HEK293 (cell line): ENCODE results near the gene SAG.
A peak's percentile ranks its signal among the peaks of the same experiment; 100 is the strongest.
"Not testable (repeated sequence)": the region's sequence is repeated elsewhere in the genome, so short reads cannot be mapped to it uniquely, and the experiment has no call there.

Experiments
- CTCF ChIA-PET: fragments of 350-600 bp; formaldehyde crosslinking; extraction: SDS; loops from one replicate; lab custom pipeline; 2021; ENCODE audit warnings: antibody characterized with exemption; lab: Yijun Ruan, JAX
- POLR2A ChIA-PET: fragments of 300-600 bp; formaldehyde crosslinking; extraction: SDS; loops from one replicate; lab custom pipeline; 2020; ENCODE audit warnings: antibody characterized with exemption, inconsistent platforms; lab: Yijun Ruan, JAX
- H3K27ac ChIP-seq: fragments of 200-500 bp; sonication (Bioruptor generic); 2 replicates; pipeline ENCODE4 v1.5.1; 2014; ENCODE audit warnings: low read depth, low read length, control low read depth, inconsistent platforms; ENCODE audit errors: extremely low read depth
- H3K36me3 ChIP-seq, 2 experiments: fragments of 200-500 bp in 1 of 2; sonication (Bioruptor generic) in 1 of 2; 1 replicate in 1 of 2; 2 replicates in 1 of 2; pipeline ENCODE4 v1.5.1; 2014 to 2017; ENCODE audit warnings: inconsistent platforms in 2 of 2, low read length in 2 of 2; ENCODE audit not compliant: control insufficient read depth in 2 of 2, insufficient read depth in 1 of 2
- H3K4me1 ChIP-seq: fragments of 200-500 bp; sonication (Bioruptor generic); 2 replicates; pipeline ENCODE4 v1.5.1; 2014; ENCODE audit warnings: mild to moderate bottlenecking, low read length, inconsistent platforms; ENCODE audit not compliant: control insufficient read depth, insufficient read depth
- H3K4me3 ChIP-seq: 2 replicates; pipeline ENCODE4 v1.5.1; 2011; ENCODE audit warnings: low read depth, mild to moderate bottlenecking, control low read depth, low read length, moderate library complexity
- H3K9me3 ChIP-seq: fragments of 200-500 bp; sonication (Bioruptor generic); 2 replicates; pipeline ENCODE4 v1.5.1; 2014; ENCODE audit warnings: low read depth, low read length, inconsistent platforms; ENCODE audit not compliant: control insufficient read depth, insufficient read depth
- KLF1 ChIP-seq: fragments of 450-650 bp; formaldehyde crosslinking; IDR thresholded peaks from 2 replicates; pipeline ENCODE4 v1.5.1; 2016; ENCODE audit warnings: missing biosample characterization, missing genetic modification characterization
- MEIS1 ChIP-seq: sonication (generic); formaldehyde crosslinking; IDR thresholded peaks from 2 replicates; pipeline ENCODE4 v1.8.1; 2022; ENCODE audit warnings: missing genetic modification reagents, mild to moderate bottlenecking, borderline replicate concordance
- REPIN1 ChIP-seq: fragments of 450-650 bp; formaldehyde crosslinking; IDR thresholded peaks from 2 replicates; pipeline ENCODE4 v1.5.1; 2017; ENCODE audit warnings: missing biosample characterization, missing genetic modification characterization, low read depth
- WT1 ChIP-seq: fragments of 450-650 bp; formaldehyde crosslinking; IDR thresholded peaks from 2 replicates; pipeline ENCODE4 v1.5.1; 2016; ENCODE audit warnings: missing biosample characterization, missing genetic modification characterization
- ZBTB48 ChIP-seq: fragments of 450-650 bp; formaldehyde crosslinking; IDR thresholded peaks from 2 replicates; pipeline ENCODE4 v1.5.1; 2016; ENCODE audit warnings: missing biosample characterization, missing genetic modification characterization
- ZFHX2 ChIP-seq: fragments of 450-650 bp; formaldehyde crosslinking; conservative IDR thresholded peaks from 2 replicates; pipeline ENCODE4 v1.5.1; 2016; ENCODE audit warnings: missing biosample characterization, missing genetic modification characterization
- ZFP3 ChIP-seq: fragments of 450-650 bp; formaldehyde crosslinking; IDR thresholded peaks from 2 replicates; pipeline ENCODE4 v1.5.1; 2016; ENCODE audit warnings: low read depth, missing biosample characterization, missing genetic modification characterization
- ZFP69B ChIP-seq: fragments of 450-650 bp; formaldehyde crosslinking; IDR thresholded peaks from 2 replicates; pipeline ENCODE4 v1.5.1; 2016; ENCODE audit warnings: missing biosample characterization, missing genetic modification characterization
- ZNF157 ChIP-seq: fragments of 450-650 bp; formaldehyde crosslinking; IDR thresholded peaks from 2 replicates; pipeline ENCODE4 v1.5.1; 2016; ENCODE audit warnings: missing biosample characterization, missing genetic modification characterization
- ZNF23 ChIP-seq: fragments of 450-650 bp; formaldehyde crosslinking; IDR thresholded peaks from 2 replicates; pipeline ENCODE4 v1.5.1; 2016; ENCODE audit warnings: missing biosample characterization, missing genetic modification characterization, borderline replicate concordance
- ZNF292 ChIP-seq: fragments of 450-650 bp; formaldehyde crosslinking; IDR thresholded peaks from 2 replicates; pipeline ENCODE4 v1.5.1; 2016; ENCODE audit warnings: low read depth, missing biosample characterization, missing genetic modification characterization, borderline replicate concordance
- ZNF560 ChIP-seq: fragments of 450-650 bp; formaldehyde crosslinking; IDR thresholded peaks from 2 replicates; pipeline ENCODE4 v1.5.1; 2017; ENCODE audit warnings: missing biosample characterization, missing genetic modification characterization, borderline replicate concordance
- ZNF629 ChIP-seq: fragments of 450-650 bp; formaldehyde crosslinking; IDR thresholded peaks from 2 replicates; pipeline ENCODE4 v1.5.1; 2017; ENCODE audit warnings: missing biosample characterization, missing genetic modification characterization
- TF ChIP-seq, protein P1 (sequence below): fragments of 450-650 bp; formaldehyde crosslinking; IDR thresholded peaks from 2 replicates; pipeline ENCODE4 v1.5.1; 2016; ENCODE audit warnings: missing biosample characterization, missing genetic modification characterization
- TF ChIP-seq, protein P2 (sequence below): fragments of 450-650 bp; formaldehyde crosslinking; IDR thresholded peaks from 2 replicates; pipeline ENCODE4 v1.5.1; 2017; ENCODE audit warnings: missing biosample characterization, missing genetic modification characterization
- TF ChIP-seq, protein P3 (sequence below): fragments of 450-650 bp; formaldehyde crosslinking; IDR thresholded peaks from 2 replicates; pipeline ENCODE4 v1.5.1; 2016; ENCODE audit warnings: missing biosample characterization, missing genetic modification characterization, low read depth
- TF ChIP-seq, protein P4 (sequence below): fragments of 450-650 bp; formaldehyde crosslinking; IDR thresholded peaks from 2 replicates; pipeline ENCODE4 v1.5.1; 2016; ENCODE audit warnings: missing biosample characterization, missing genetic modification characterization

Gene SAG

DNA sequence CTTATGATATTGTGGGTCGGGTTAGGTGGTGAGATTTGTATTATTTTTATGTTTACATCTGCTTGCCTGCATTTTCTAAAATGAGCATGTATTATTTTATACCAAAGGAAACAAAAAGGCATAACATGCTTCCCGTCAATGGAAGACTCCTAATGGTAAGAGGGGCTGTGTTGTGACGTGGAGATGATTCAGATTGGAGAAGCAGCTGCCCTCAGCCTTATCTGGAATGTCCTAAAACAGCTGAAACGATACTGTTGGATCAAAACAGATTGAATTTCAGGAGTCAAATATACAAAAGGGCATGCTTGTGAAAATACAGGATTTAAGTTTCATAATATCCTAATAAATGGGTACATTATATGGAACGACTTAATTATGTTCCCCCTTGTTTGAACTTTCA is 65.7 kb downstream of the SAG start:
- no peak overlapping the region for H3K4me3 ChIP-seq
- no peak overlapping the region for H3K27ac ChIP-seq
- ChIA-PET CTCF (interaction anchor here (0.6 to 1.1 kb wide), 4 partner anchors 10 to 70 kb away, joined by 3 to 5 read pairs (median 4); no protein-coding TSS in a partner anchor), POLR2A (no interaction called here)
- H3K4me1 ChIP-seq: peaks cover 8% of the 10 kb centered on the region; the same call in 1 of the 2 replicates
- peaks cover 0 to 5% of the 10 kb centered on the region in 2 experiments; a peak in 1 of 3 replicates for H3K36me3 ChIP-seq
- no peak for TF ChIP-seq WT1 (tag by site-specific recombination)
- TF ChIP-seq ZNF292 (tag by site-specific recombination): no peak
- no peaks in the 10 kb centered on the region for H3K9me3 ChIP-seq

DNA sequence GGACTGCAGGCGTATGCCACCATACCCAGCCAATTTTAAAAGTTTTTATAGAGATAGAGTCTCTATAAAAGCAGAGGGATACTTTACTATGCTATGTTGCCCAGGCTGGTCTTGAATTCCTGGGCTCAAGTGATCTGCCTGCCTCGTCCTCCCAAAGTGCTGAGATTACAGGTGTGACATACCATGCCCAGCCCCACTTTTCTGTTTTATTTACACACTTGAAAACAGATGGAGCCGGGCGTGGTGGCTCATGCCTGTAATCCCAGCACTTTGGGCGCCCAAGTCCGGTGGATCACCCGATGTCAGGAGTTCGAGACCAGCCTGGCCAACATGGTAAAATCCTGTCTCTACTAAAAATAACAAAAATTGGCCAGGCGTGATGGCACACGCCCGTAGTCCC is 67.2 kb downstream of the SAG start:
- H3K27ac ChIP-seq, H3K4me3 ChIP-seq, H3K36me3 ChIP-seq, H3K4me1 ChIP-seq, CTCF ChIA-PET, H3K9me3 ChIP-seq, POLR2A ChIA-PET: not testable (repeated sequence)
- TF ChIP-seq KLF1: 0 out of 2 replicates have a peak, but pooled peaks have one; percentile 29

DNA sequence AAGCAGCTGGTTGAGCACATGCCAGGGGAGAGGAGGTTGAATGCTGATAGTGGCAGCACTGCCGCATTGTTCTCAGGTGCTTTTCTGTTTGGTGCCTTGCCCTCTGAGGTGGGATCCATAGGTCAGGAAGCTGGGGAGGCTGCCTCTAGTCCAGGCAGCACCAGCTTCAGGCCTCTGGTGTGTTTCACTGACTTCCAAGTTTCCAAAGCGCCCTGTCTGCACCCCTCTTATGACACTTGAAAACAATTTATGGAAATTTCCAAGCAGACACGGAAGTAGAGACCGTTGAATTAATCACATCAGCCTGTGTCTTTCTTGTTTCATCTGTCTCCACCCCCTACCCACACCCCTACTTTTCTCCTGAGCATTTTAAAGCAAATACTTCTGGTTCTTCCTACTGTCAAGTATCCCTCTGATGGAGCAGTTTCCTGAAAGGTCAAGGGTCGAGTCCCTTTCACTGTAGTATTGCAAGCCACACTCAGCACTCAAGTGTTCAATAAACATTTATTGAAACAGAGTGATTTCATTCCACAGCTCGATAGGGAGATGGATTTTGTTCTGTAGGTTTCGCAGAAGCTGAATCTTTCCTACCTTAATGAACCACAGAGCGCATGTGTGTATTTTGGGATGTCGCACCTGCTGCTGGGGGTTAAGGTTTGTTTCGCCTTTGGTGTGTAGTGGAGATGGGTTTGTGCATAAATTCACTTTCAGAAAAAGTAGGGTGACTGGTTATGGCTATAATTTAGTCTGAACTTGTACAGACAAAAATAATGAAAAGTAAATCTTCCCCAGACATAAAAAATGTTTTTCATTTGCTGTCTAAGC is 68.1 kb downstream of the SAG start:
- peaks cover 9% of the 10 kb centered on the region for H3K4me1 ChIP-seq
- ChIA-PET POLR2A (no interaction called here), CTCF (no interaction called here)
- TF ChIP-seq, protein P1, sequence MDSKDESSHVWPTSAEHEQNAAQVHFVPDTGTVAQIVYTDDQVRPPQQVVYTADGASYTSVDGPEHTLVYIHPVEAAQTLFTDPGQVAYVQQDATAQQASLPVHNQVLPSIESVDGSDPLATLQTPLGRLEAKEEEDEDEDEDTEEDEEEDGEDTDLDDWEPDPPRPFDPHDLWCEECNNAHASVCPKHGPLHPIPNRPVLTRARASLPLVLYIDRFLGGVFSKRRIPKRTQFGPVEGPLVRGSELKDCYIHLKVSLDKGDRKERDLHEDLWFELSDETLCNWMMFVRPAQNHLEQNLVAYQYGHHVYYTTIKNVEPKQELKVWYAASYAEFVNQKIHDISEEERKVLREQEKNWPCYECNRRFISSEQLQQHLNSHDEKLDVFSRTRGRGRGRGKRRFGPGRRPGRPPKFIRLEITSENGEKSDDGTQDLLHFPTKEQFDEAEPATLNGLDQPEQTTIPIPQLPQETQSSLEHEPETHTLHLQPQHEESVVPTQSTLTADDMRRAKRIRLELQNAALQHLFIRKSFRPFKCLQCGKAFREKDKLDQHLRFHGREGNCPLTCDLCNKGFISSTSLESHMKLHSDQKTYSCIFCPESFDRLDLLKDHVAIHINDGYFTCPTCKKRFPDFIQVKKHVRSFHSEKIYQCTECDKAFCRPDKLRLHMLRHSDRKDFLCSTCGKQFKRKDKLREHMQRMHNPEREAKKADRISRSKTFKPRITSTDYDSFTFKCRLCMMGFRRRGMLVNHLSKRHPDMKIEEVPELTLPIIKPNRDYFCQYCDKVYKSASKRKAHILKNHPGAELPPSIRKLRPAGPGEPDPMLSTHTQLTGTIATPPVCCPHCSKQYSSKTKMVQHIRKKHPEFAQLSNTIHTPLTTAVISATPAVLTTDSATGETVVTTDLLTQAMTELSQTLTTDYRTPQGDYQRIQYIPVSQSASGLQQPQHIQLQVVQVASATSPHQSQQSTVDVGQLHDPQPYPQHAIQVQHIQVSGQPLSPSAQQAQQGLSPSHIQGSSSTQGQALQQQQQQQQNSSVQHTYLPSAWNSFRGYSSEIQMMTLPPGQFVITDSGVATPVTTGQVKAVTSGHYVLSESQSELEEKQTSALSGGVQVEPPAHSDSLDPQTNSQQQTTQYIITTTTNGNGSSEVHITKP: peak; percentile 40; the same call in 1 of the 2 replicates
- no peak for TF ChIP-seq ZBTB48
- TF ChIP-seq, protein P2, sequence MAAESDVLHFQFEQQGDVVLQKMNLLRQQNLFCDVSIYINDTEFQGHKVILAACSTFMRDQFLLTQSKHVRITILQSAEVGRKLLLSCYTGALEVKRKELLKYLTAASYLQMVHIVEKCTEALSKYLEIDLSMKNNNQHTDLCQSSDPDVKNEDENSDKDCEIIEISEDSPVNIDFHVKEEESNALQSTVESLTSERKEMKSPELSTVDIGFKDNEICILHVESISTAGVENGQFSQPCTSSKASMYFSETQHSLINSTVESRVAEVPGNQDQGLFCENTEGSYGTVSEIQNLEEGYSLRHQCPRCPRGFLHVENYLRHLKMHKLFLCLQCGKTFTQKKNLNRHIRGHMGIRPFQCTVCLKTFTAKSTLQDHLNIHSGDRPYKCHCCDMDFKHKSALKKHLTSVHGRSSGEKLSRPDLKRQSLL (tag by site-specific recombination): no peak
- no peak for TF ChIP-seq MEIS1 (CRISPR knock-in tag)
- no peak for TF ChIP-seq ZFP69B (tag by site-specific recombination)
- no peak for TF ChIP-seq ZFHX2 (tag by site-specific recombination)
- no peak for TF ChIP-seq ZNF560
- no peak for TF ChIP-seq ZNF629 (tag by site-specific recombination)
- H3K4me3 ChIP-seq: no peak overlapping the region
- no peaks in the 10 kb centered on the region for H3K9me3 ChIP-seq
- peaks cover 0 to 5% of the 10 kb centered on the region in 2 experiments; a peak in 1 of 3 replicates for H3K36me3 ChIP-seq
- H3K27ac ChIP-seq: no peak overlapping the region

DNA sequence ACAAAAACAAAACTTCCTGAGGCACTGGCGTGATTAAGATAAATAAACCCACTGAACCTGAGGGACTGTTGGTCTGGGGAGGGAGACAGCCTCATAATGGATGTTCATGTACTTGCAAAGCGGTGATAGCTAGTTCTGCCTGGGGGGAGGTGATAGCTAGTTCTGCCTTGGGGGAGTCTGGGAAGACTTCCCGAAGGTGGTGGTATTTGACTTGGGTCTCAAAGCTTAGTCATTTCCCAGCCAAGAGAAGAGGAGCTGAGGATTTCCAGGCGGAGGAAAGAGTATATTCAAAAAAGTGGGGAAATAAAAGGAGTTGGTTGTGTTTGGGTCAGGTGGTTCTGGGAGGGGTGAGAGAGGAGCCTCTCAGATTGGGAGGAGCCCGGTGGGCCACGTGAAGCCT is 71.4 kb downstream of the SAG start:
- H3K9me3 ChIP-seq: no peaks in the 10 kb centered on the region
- peaks cover 5% of the 10 kb centered on the region for H3K4me1 ChIP-seq
- no peaks in the 10 kb centered on the region; a peak in 1 of 3 replicates for H3K36me3 ChIP-seq
- POLR2A ChIA-PET: no interaction called here
- CTCF ChIA-PET: interaction anchor here (0.5 to 1.1 kb wide), 4 partner anchors 10 to 64 kb away, joined by 3 to 5 read pairs (median 3); partner anchors contain the start of gene DGKD
- H3K4me3 ChIP-seq: no peak overlapping the region
- H3K27ac ChIP-seq: no peak overlapping the region
- TF ChIP-seq REPIN1 (tag by site-specific recombination) (no peak), ZNF23 (tag by site-specific recombination) (no peak), ZFP3 (tag by site-specific recombination) (no peak), ZNF157 (tag by site-specific recombination) (no peak)
- TF ChIP-seq, protein P3, sequence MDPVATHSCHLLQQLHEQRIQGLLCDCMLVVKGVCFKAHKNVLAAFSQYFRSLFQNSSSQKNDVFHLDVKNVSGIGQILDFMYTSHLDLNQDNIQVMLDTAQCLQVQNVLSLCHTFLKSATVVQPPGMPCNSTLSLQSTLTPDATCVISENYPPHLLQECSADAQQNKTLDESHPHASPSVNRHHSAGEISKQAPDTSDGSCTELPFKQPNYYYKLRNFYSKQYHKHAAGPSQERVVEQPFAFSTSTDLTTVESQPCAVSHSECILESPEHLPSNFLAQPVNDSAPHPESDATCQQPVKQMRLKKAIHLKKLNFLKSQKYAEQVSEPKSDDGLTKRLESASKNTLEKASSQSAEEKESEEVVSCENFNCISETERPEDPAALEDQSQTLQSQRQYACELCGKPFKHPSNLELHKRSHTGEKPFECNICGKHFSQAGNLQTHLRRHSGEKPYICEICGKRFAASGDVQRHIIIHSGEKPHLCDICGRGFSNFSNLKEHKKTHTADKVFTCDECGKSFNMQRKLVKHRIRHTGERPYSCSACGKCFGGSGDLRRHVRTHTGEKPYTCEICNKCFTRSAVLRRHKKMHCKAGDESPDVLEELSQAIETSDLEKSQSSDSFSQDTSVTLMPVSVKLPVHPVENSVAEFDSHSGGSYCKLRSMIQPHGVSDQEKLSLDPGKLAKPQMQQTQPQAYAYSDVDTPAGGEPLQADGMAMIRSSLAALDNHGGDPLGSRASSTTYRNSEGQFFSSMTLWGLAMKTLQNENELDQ (tag by site-specific recombination): no peak
- TF ChIP-seq, protein P4, sequence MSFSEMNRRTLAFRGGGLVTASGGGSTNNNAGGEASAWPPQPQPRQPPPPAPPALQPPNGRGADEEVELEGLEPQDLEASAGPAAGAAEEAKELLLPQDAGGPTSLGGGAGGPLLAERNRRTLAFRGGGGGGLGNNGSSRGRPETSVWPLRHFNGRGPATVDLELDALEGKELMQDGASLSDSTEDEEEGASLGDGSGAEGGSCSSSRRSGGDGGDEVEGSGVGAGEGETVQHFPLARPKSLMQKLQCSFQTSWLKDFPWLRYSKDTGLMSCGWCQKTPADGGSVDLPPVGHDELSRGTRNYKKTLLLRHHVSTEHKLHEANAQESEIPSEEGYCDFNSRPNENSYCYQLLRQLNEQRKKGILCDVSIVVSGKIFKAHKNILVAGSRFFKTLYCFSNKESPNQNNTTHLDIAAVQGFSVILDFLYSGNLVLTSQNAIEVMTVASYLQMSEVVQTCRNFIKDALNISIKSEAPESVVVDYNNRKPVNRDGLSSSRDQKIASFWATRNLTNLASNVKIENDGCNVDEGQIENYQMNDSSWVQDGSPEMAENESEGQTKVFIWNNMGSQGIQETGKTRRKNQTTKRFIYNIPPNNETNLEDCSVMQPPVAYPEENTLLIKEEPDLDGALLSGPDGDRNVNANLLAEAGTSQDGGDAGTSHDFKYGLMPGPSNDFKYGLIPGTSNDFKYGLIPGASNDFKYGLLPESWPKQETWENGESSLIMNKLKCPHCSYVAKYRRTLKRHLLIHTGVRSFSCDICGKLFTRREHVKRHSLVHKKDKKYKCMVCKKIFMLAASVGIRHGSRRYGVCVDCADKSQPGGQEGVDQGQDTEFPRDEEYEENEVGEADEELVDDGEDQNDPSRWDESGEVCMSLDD (tag by site-specific recombination): no peak
